GM19238 (cell line): ENCODE measurements around the gene HEPN1.
A peak's percentile ranks its signal among the peaks of the same experiment; 100 is the strongest.

ENCODE experiments used
- DNase-seq: peaks from one replicate; pipeline ENCODE4 v3.0.0; 2011; ENCODE audit warnings: low spot score; ENCODE audit not compliant: insufficient read length

HEPN1 gene

DNA sequence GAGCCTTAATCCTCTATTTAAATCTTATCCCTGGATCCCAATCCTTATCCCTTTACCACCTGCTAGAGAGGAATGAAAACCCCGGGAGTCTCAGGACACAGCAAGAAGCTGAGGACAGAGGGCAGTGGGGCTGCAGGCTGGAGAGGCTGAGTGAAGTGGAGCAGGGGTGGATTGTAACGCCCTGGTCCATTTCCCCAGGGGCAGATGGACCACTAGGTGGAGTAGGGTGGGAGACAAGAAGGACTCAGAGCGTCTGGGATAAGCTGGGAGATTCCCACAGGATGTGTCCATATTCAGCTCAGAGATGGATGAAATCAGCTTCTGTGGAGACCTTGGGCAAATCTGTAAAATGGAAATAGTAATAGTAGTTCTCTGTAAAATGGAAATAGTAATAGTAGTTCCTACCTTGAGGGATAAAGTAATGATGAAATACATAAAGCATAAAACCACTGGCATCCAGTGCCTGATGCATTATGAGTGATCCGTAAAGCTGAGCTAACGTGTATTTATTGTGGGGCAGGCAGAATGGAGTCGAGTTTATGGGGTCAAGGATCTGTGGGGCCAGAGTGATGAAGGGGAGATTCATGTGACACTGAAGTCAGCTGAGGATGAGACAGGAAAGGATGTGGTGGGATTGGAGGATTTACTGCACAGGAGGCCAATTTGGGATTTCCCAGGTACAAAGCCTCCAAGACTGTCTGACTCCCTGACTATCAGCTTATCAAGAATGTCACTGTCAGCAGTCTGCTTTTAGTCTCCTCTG lies 19.5 kb upstream of the HEPN1 start:
- no peak for DNase-seq

DNA sequence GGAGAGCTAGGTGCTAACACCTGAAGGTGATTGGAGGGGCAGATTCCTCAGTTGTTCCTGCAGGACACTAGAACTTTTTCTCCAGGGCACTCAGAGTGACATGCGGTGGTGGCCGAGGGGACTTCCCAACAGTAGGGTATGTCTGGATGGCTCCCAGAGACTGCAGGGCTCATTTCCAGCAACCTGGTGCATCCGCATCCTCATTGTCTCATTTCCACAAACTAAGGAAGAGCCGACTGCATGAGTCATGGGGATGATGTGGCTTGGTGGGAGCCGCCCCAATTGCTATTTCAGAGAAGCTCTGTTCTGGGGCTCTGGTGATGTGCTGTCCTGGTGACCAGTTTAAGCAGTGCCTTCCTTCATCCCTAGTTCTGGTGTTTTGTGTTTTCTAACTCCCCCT lies 18.6 kb upstream of the HEPN1 start:
- DNase-seq, result no peak

DNA sequence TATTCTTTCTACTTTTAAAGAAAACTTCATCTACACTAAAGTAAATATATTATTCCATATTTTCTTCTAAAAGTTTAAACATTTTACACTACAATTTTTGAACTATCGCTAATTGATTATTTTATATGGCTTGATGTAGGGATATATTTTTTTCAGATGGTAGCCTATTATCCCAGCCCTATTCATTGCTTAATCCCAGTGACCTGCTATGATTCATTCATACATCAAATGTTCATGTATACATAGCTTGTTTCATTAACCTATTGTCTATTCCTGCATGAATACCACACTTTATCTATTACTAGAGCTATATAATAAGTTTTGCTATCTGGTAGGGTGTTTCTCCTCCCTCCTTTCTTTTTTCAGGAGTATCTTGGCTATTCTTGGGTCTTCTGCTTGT lies 16.4 kb upstream of the HEPN1 start:
- no peak for DNase-seq

DNA sequence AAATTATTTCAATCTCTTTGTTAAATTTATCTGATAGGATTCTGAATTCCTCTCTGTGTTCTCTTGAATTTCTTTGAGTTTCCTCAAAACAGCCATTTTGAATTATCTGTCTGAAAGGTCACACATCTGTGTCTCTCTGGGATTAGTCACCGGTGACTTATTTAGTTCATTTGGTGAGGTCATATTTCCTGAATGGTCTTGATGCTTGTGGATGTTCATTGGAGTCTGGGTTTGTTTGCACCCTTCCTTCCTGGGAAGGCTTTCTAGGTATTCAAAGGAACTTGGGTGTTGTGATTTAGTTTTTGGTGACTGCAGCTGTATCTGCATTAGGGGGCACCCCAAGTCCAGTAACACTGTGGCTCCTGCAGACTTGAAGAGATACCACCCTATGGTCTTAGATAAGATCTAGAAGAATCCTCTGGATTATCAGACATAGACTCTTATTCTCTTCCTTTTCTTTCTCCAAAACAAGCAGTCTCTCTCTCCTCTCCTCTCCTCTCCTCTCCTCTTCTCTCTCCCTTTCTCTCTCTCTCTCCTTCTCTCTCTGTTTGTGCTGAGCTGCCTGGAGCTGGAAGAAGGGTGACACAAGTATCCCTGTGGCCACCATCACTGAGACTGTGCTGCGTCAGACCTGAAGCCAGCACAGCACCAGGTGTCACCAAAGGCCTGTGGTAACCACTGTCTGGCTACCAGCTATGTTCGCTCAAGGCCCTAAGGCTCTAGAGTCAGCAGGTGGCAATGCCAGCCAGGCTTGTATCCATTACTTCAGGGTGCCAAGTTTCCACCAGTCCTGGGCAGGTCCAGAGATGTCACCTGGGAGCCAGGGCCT lies 3.3 kb upstream of the HEPN1 start:
- no peak for DNase-seq

DNA sequence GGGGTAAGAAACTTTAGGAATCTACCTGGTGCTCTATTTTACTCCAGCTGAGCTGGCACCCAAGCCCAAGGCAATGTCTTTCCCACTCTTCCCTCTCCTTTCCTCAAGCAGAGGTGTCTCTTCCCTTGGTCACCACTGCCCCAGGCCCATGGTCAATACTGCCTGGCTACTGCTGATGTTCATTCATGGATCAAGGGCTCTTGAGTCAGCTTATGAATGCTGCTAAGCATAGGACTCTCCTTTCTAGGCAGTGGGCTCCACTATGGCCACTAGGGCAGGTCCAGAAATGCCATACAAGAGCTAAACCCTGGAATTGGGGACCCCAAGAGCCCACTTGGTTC lies 2.7 kb upstream of the HEPN1 start:
- DNase-seq, result no peak

DNA sequence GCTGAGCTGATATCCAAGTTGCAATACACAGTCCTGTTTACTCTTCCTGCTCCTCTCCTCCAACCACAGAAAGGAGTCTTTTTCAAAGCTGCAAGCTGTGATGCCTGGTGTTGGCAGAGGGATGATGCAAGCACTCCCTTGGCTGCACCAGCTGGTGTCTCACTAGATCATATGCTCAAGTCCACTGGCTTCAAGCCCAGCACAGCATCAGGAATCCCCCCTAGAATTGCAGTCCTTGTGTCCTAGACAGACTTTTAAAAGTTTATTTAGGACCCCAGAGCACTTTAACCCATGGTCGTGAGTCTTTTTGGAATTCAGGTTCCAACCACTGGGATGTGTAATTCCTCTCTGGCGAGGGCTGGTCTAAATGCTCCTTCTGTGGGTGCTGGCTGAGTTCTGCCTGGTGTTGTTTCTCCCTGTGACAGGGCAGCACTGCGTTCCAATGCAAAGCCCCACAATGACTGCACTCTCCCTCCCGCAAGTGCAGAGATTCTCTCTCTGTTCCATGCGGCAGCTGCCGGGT lies 1.9 kb upstream of the HEPN1 start:
- no peak for DNase-seq

DNA sequence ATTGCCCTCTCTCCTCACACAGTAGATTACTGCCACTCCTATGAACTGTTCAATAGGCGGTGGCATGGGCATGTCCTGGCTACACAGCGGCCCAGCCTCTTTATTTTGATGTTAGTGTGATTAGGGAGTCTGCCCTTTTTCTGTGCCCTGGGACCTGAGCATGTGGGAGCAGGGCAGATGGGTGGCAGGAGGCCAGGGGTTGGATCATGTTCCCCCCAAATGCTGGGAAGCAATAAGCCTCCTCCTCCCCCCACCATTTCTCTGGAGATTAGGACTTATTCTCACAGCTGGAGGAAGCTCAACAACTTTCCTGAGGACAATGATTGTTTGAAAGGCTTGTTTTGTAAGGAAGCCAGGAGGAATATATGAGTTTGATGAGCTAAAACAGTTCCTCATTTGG lies 848 bp downstream of the HEPN1 start:
- no peak for DNase-seq

DNA sequence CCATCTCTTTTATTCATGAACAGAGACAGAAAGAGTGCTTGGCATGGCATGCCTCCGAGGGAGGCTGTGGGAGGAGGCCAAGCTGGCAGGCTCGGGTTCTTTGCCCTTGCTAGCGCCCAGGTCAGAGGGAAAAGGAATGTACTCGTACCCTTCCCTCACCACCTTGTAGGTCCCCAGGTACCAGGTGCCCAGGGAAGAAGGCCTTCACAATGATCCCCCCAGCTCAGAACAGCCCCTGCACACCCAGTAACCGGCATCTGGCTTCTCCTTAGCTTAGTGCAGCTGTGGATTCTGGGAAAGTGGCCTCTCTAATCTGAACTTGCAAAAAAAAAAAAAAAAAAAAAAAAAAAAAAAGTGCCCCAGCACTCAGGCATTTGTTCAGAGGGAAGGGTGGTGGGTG lies 1.3 kb downstream of the HEPN1 start:
- DNase-seq, result no peak

DNA sequence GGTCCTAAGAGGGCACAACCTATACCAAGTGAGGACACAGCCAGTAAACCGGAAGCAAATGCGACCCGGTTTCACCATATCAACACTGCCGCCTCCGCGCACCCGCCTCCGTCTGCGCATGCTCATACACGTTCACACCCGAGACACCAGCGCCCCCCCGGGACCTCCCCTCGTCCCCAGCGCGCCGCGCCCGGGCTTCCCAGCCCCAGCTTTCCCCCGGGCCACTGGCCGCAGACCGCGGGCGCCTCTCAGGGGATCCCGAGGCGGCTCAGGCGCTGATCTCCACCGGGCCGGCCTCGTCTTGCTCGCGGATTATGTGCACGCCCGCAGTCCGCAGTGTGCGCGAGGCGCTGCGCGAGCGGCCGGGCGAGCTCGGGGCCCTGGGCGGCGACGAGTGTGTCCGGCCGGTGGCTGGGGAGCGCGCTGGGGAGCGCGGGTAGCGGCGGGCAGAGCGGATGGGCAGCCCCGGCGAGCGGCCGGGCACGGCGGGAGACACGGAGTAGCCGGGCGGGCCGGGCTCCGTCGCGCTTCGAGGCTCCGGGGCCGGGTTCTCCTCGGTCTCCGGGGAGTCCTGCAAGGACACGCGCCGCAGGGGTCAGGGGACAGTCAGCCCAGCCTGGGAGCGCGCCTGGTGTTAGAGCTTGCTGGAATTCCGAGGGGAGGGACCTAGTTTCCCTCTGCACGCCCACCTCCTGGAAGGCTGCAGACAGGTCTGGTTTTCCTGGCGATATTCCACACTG lies 2.0 kb downstream of the HEPN1 start:
- peak; percentile 57 for DNase-seq

DNA sequence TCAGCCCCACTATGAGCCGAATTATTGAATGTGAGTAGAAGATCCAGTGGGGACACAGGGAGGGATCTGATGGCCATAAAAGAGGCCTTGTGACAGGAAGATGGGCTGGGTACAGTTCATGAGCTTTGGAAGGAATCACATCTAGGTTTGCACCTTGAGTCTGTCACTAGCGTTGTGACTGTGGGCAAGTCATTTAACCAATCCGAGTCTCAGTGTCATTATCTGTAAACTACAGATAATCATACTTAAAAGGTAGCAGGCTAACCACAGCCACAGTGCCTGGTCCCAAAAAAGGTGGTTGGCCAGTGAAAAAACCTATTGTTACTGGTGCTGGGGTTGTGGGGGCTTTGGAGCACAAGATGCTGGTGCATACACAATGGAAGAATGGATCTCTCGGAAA lies 3.8 kb downstream of the HEPN1 start:
- no peak for DNase-seq

DNA sequence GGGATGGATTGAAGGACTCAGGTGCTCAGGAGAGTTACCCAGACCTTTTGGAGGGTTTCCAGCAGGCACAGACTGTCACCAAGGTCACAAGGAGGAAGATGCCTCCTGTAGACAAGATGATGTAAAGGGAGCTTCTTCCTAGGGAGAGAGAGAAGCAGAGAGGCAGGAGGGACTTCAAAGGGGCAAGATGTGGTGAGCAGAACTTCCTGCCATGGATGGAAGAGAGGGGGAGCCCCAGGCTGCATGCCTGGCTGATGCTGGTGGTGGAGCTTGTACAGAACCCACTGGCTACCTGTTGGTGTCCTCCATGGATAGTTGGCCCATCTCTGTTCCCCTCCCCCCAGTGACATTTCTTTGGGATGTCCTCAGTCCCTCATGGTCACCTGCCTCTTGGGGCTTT lies 4.2 kb downstream of the HEPN1 start:
- no peak for DNase-seq

DNA sequence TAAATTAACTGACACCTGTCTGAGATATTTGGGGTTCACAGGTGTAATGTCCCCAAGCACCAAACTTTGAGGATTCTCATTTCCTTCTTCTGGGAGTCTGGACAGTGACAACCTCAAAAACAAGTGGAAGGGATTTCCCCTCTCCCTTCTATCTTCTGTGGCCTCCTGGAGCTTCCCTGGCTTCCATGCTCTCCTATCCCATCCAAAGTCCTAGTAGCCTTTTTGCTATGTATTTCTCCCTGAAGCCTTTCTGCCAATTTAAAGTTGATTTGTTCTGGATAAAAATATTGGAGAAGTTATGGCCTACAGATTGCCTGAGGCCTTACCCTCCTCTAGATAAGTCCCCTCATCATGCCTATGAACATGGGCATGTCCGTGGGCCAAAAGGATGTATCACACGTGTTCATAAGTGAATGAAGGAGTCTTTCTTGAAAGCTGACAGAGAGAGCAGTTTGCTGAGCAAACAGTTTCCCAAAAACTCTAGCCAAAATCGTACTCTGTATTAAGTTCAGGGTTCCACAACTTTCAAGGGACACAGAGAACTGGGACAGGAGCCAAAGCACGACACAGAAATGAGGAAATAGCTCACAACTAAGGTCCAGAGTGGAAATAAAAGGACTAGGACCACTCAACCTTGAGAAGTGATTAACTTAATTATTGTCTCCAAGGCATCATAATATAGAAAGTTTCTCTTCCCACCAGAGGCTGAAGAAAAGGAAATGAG lies 10.1 kb downstream of the HEPN1 start:
- DNase-seq, result no peak

DNA sequence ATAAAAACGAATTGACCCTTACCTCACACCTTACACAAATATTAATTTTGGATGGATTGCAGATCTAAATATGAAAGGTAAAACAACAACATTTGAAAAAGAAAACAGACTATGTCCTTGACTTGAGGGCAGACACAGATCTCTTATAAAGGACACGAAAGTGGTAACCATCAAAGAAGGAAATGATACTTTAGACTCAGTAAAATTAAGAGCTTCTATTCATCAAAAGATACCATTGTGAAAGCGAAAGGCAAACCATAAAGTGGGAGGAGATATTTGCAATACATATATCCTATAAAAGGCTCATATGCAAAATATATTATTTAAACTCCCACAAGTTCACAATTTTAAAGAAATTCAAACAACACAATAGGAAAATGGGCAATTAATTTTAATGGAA lies 11.7 kb downstream of the HEPN1 start:
- DNase-seq, result no peak

DNA sequence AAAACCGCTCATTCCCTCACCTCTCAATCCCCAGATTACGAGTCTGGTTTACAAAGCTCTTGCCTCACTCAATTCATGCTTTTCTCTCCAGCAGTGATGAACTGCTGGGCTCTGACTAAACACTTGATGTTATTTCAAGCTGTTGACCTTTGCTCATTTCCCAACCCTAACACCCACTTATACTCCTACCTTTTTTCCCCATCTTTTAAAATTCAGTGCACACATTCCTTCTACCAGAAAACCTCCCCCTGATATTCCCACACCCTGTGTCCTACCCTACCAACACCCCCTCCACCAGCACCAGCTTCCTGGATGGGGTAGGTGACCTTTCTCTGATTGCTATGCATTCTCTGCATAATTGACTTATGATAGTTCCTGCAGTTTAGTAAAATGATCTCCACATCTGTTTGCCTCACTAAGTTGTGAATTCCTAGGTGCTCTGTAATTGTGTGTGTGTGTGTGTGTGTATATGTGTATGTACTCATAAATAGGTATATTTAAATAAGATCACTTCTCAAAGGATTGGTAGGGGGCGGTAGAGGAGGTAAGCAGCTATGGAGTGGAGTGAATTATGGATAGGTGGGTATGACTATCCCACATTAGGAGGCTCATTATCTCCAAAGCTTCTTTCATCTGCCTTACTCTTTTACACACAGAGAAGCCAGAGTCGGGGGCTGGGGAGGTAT lies 16.0 kb downstream of the HEPN1 start:
- no peak for DNase-seq

DNA sequence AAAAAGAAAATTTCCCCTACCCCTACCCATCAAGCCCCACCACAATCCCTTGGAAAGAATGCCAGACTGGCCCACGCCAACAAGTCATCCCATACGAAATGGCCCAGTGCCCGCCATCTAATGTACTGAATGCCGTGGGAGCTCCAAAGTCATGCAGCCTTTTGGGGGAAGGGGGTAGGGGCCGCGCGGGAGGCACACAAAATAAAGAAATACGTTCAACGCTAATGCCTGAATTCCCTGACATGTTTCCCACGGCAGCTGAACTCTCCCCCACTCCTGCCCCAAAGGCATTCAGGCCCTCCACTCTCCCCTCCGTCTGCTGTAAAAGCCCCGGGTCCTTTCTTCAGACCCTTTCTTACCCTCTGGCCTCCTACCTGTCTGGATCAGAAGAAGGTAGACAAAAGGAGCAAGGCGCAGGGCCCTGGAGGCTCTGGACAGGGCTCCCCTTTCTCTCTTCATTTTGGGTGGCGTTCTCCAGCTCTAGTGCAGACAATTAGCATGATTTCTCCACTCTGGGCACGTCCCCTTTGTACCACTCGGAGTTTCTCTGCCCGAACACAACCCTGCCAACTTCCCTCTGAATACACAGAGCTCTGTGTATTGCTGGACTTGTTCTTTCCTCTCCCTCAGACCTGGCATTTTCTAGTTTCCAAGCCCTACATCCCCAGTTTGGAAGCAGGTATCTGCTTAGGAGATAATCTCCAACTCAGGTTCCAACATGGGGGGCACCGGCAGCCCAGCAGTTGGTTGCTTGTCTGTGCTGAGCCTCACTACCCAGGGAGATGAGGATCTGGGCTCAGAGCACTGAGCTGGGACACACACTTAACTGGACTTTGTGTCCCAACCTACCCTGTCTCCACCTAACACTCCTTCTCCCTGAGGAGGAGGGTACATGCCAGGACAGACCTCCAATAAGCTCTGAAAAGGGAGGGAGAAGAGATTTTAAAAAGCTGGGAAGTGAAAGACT lies 16.8 kb downstream of the HEPN1 start, which contains the start of gene HEPACAM:
Gene HEPACAM (minus strand): TSS at position 500 of the 967 bp plus-strand sequence. CDS start 41 bp downstream, at position 459.
- no peak for DNase-seq

DNA sequence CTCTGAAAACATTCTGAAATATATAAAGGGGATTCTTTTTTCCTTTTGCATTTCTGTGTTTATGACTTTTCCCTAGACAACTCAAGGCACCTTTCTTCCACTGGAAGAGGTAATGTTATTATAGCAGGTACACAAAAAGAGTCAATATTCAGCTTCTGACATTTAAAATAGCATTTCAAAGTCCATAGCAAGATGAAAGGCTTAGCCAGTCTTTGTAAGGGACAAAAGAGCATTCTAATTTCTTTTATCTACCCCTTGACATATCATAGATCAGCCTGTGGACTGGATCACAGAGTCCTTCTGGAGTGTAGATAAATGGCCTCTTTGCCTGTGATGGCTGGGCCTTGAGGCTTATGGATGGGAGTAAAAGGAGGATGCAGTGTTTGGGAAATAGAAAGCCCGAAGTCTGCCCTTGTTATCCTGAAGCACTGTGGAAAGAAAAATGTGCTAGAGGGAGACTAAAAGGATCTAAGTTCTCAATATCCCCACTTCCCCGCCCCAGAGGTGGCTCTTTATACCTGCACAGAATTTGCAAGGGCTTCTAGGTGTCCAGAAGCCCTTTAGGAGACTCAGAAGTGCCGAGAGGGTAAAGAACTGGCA lies 18.4 kb downstream of the HEPN1 start:
- no peak for DNase-seq

DNA sequence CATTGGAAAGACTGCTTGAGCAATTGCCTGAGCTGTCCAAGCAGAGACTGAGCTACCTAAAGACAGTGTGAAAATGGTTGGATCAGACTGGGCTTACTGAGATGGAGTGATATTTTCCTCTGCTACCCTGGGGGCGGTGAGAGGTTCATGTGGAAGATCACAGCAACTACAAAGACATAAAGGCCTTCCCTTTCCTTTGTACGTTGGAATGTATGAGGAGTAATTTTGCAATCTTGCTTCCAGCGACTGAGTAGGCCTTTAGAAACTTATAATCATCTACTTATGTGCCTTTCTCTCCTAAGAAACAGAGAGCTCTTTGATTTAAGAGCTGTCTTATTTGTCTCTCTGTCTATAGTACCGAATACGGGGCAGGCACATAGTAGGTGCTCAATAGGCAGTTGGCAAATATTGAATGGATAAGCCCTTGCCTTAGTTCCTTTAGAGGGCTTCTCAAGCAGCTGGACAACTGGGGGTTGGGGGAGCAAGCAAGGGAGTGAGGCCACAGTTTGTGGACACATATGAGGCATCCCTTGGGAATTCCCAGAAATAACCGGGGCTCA lies 19.2 kb downstream of the HEPN1 start:
- DNase-seq, result no peak

DNA sequence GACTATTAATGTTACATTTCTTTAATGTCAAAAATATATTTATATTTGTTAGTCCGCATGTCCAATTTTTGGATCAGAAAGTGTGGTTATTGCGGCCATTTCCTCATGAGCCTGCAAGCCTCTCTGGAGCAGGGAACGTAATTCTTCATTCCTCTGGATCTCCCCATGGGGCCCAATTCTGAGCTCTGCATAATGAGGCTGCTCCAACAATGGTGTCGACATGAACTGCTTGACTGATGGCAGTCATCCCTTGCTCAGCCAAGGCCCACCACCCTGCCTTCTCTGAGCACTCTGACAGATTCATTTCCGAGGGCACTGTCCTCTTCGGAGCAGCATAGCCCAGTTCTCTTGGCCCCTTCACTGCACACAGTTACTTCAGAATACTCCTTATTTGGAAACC lies 19.9 kb downstream of the HEPN1 start:
- DNase-seq, result no peak

DNA sequence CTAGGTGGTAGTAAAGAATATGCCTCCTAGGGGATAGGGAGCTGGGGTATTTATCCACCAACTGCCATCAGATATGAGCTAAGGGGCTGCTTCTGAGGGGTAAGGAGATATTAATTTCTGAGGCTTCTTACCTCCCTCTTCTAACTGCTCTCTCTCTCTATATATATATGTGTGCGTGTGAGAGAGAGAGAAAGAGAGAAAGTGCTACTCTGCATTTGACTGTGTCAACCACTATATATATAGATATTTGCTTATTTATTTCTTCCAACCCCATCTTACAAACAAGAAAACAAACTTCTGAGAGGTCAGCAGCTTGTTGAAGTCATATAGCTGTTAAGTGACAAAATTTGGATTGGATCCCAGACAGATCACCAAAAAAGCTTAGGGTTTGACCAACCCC lies 22.7 kb downstream of the HEPN1 start:
- no peak for DNase-seq
